ENCODE data around the gene KL.

Gene KL

GRCh38 chr13:33076001-33076992, 60.1 kb downstream of the KL start:
- TF ChIP-seq CTCF (IDR thresholded peaks at IDR 0.05; ENCODE audit: low read length, missing control alignments): no peak
- H3K4me3 ChIP-seq (replicated peaks; ENCODE audit: low read depth, low read length): no peak overlapping the region

GRCh38 chr13:33078263-33078662, 62.0 kb downstream of the KL start:
- H3K4me3 ChIP-seq (replicated peaks; ENCODE audit: low read depth, low read length): no peak overlapping the region
- no peak for DNase-seq (ENCODE audit: low read depth)
- no peak for TF ChIP-seq CTCF (IDR thresholded peaks at IDR 0.05; ENCODE audit: low read length, missing control alignments)

More at GRCh38 chr13:33076001-33076992, 60.1 kb downstream of the KL start:
- DNase-seq (ENCODE audit: low read depth): no peak

- H3K4me3 ChIP-seq (replicated peaks; ENCODE audit: low read depth, low read length): no peak overlapping the region
- TF ChIP-seq CTCF (IDR thresholded peaks at IDR 0.05; ENCODE audit: low read length, missing control alignments): no peak
- DNase-seq (ENCODE audit: low read depth): no peak
Measured at GRCh38 chr13:33079960-33080359, 63.7 kb downstream of the KL start.

GRCh38 chr13:33080972-33081590, 64.9 kb downstream of the KL start:
- DNase-seq (ENCODE audit: low read depth): peak; percentile 31
- TF ChIP-seq CTCF (IDR thresholded peaks at IDR 0.05; ENCODE audit: low read length, missing control alignments): no peak
- no peak overlapping the region for H3K4me3 ChIP-seq (replicated peaks; ENCODE audit: low read depth, low read length)

GRCh38 chr13:33081666-33082065, 65.4 kb downstream of the KL start:
- H3K4me3 ChIP-seq (replicated peaks; ENCODE audit: low read depth, low read length): no peak overlapping the region
- no peak for DNase-seq (ENCODE audit: low read depth)
- no peak for TF ChIP-seq CTCF (IDR thresholded peaks at IDR 0.05; ENCODE audit: low read length, missing control alignments)

GRCh38 chr13:33083054-33083453, 66.8 kb downstream of the KL start:
- no peak for TF ChIP-seq CTCF (IDR thresholded peaks at IDR 0.05; ENCODE audit: low read length, missing control alignments)
- no peak overlapping the region for H3K4me3 ChIP-seq (replicated peaks; ENCODE audit: low read depth, low read length)
- DNase-seq (ENCODE audit: low read depth): no peak
